H1 (cell line): ENCODE data around the gene SBNO2. TPM values are rescaled to one million over a fixed set of nuclear protein-coding genes. Genes with fewer than 3 reads are reported as not detected.

ENCODE experiments used
- CTCF ChIA-PET: fragments of 300-600 bp; sonication (Branson Sonifier 250); formaldehyde crosslinking; loops from one replicate; lab custom pipeline; 2021; ENCODE audit not compliant: partially characterized antibody; lab: Charles Lee
- POLR2A ChIA-PET: fragments of 300-600 bp; sonication (Branson Sonifier 250); formaldehyde crosslinking; loops from one replicate; lab custom pipeline; 2021; ENCODE audit warnings: inconsistent platforms; ENCODE audit not compliant: partially characterized antibody; lab: Charles Lee
- DNase-seq, 2 experiments: peaks; one replicate each; pipeline versions ENCODE4 v3.0.0 to v3.0.0-alpha.2; 2010 to 2022; ENCODE audit warnings: low spot score in 2 of 2, low read depth in 1 of 2, mixed read lengths in 1 of 2
- FAIRE-seq: peaks from 2 replicates; lab custom pipeline; 2011; peaks lifted over from hg19 to GRCh38; lab: Jason Lieb, UNC
- H2AFZ ChIP-seq: 2 replicates; pipeline ENCODE4 v1.8.1; 2012; ENCODE audit warnings: low read length, inconsistent platforms
- H2AK5ac ChIP-seq: 2 replicates; pipeline ENCODE4 v1.6.1; 2013; ENCODE audit warnings: low read depth, low read length
- H2BK120ac ChIP-seq: replicated peaks from 2 replicates; pipeline ENCODE3; 2013; ENCODE audit warnings: low read depth, low read length, inconsistent platforms
- H2BK12ac ChIP-seq: 2 replicates; pipeline ENCODE4 v1.6.1; 2013; ENCODE audit warnings: low read depth, low read length
- H2BK15ac ChIP-seq: 2 replicates; pipeline ENCODE4 v1.6.1; 2013; ENCODE audit warnings: low read length
- H2BK20ac ChIP-seq: 2 replicates; pipeline ENCODE4 v1.6.1; 2013; ENCODE audit warnings: low read length
- H2BK5ac ChIP-seq: 2 replicates; pipeline ENCODE4 v1.6.1; 2013; ENCODE audit warnings: low read depth, low read length
- H3K14ac ChIP-seq: 2 replicates; pipeline ENCODE4 v1.6.1; 2013; ENCODE audit warnings: inconsistent platforms; ENCODE audit not compliant: insufficient read length
- H3K18ac ChIP-seq: 2 replicates; pipeline ENCODE4 v1.6.1; 2013; ENCODE audit warnings: low read length; ENCODE audit errors: extremely low read depth
- H3K23ac ChIP-seq: 2 replicates; pipeline ENCODE4 v1.6.1; 2013; ENCODE audit warnings: inconsistent platforms; ENCODE audit not compliant: insufficient read length
- H3K23me2 ChIP-seq: 2 replicates; pipeline ENCODE4 v1.6.1; 2013; ENCODE audit warnings: low read depth, low read length
- H3K27ac ChIP-seq: 2 replicates; pipeline ENCODE4 v1.6.1; 2011; ENCODE audit warnings: low read depth, low read length, inconsistent platforms
- H3K27me3 ChIP-seq, 4 experiments: replicated peaks in 1 of 4; 1 replicate in 1 of 4; 2 replicates in 3 of 4; pipeline versions ENCODE4 v1.6.1 to v1.8.1; 2011 to 2013; ENCODE audit warnings: low read length in 3 of 4, mild to moderate bottlenecking in 3 of 4, inconsistent platforms in 2 of 4, mixed read lengths in 2 of 4, moderate library complexity in 1 of 4; ENCODE audit not compliant: control insufficient read depth in 3 of 4, insufficient read depth in 3 of 4; ENCODE audit errors: extremely low read depth in 1 of 4
- H3K36me3 ChIP-seq, 4 experiments: 2 replicates each; pipeline versions ENCODE4 v1.6.1 to v1.8.1; 2011 to 2013; ENCODE audit warnings: mild to moderate bottlenecking in 4 of 4, low read length in 3 of 4, moderate library complexity in 2 of 4, control low read depth in 1 of 4, inconsistent platforms in 1 of 4; ENCODE audit not compliant: insufficient read depth in 4 of 4, control insufficient read depth in 2 of 4
- H3K4ac ChIP-seq: replicated peaks from 2 replicates; pipeline ENCODE3; 2013; ENCODE audit warnings: low read length, low read depth, mixed read lengths, inconsistent platforms; ENCODE audit not compliant: insufficient read length
- H3K4me1 ChIP-seq, 4 experiments: replicated peaks in 1 of 4; 1 replicate in 1 of 4; 2 replicates in 3 of 4; pipeline versions ENCODE4 v1.6.1 to v1.8.1; 2011 to 2013; ENCODE audit warnings: low read length in 3 of 4, inconsistent platforms in 2 of 4, mixed read lengths in 1 of 4; ENCODE audit not compliant: insufficient read depth in 4 of 4, control insufficient read depth in 3 of 4
- H3K4me2 ChIP-seq, 2 experiments: 2 replicates each; pipeline versions ENCODE4 v1.6.1 to v1.8.1; 2011 to 2013; ENCODE audit warnings: low read depth in 2 of 2, low read length in 2 of 2, control low read depth in 1 of 2, inconsistent platforms in 1 of 2, mild to moderate bottlenecking in 1 of 2; ENCODE audit not compliant: insufficient read depth in 1 of 2
- H3K4me3 ChIP-seq, 4 experiments: fragments of 200-600, 300-600 bp in 1 of 4; sonication (generic), shearing (Covaris generic), sonication (Bioruptor Twin) in 1 of 4; 2 replicates each; pipeline versions ENCODE4 v1.5.1 to v1.8.1; 2011 to 2016; ENCODE audit warnings: low read length in 4 of 4, low read depth in 3 of 4, control low read depth in 2 of 4, inconsistent platforms in 2 of 4, mild to moderate bottlenecking in 2 of 4, mixed read lengths in 1 of 4, moderate library complexity in 1 of 4; ENCODE audit not compliant: insufficient read depth in 2 of 4; ENCODE audit errors: extremely low read depth in 1 of 4
- H3K56ac ChIP-seq: replicated peaks from 2 replicates; pipeline ENCODE3; 2013; ENCODE audit warnings: low read depth, mild to moderate bottlenecking, mixed read lengths, low read length, inconsistent platforms; ENCODE audit not compliant: insufficient read length
- H3K79me1 ChIP-seq: 2 replicates; pipeline ENCODE4 v1.6.1; 2013; ENCODE audit warnings: low read depth, low read length, control low read depth
- H3K79me2 ChIP-seq, 2 experiments: 2 replicates each; pipeline versions ENCODE4 v1.6.1 to v1.8.1; 2012 to 2013; ENCODE audit warnings: low read length in 2 of 2, mild to moderate bottlenecking in 2 of 2, inconsistent platforms in 1 of 2; ENCODE audit not compliant: insufficient read depth in 2 of 2, control insufficient read depth in 1 of 2
- H3K9ac ChIP-seq, 4 experiments: replicated peaks in 1 of 4; 1 replicate in 1 of 4; 2 replicates in 3 of 4; pipeline versions ENCODE4 v1.6.1 to v1.8.1; 2011 to 2013; ENCODE audit warnings: low read depth in 3 of 4, low read length in 3 of 4, control low read depth in 2 of 4, mild to moderate bottlenecking in 2 of 4, moderate library complexity in 2 of 4, inconsistent platforms in 1 of 4; ENCODE audit errors: extremely low read depth in 1 of 4
- H3K9me3 ChIP-seq, 2 experiments: 2 replicates each; pipeline versions ENCODE4 v1.6.1 to v1.8.1; 2012 to 2013; ENCODE audit warnings: mild to moderate bottlenecking in 2 of 2, moderate library complexity in 2 of 2, control low read depth in 1 of 2, inconsistent platforms in 1 of 2, low read depth in 1 of 2, low read length in 1 of 2, mixed read lengths in 1 of 2; ENCODE audit not compliant: insufficient read depth in 2 of 2
- H4K20me1 ChIP-seq, 2 experiments: replicated peaks in 1 of 2; 2 replicates each; pipeline versions ENCODE3 to v1.8.1; 2011 to 2013; ENCODE audit warnings: inconsistent platforms in 2 of 2, low read length in 2 of 2, mild to moderate bottlenecking in 1 of 2; ENCODE audit not compliant: insufficient read depth in 2 of 2, control insufficient read depth in 1 of 2
- H4K5ac ChIP-seq: 2 replicates; pipeline ENCODE4 v1.6.1; 2013; ENCODE audit warnings: low read length, low read depth, mixed read lengths, inconsistent platforms; ENCODE audit not compliant: insufficient read length
- H4K8ac ChIP-seq: 2 replicates; pipeline ENCODE4 v1.8.0; 2013; ENCODE audit warnings: mild to moderate bottlenecking, moderate library complexity, low read length, inconsistent platforms; ENCODE audit not compliant: insufficient read depth; ENCODE audit errors: extremely low read depth
- H4K91ac ChIP-seq: replicated peaks from 2 replicates; pipeline ENCODE3; 2013; ENCODE audit warnings: low read length, mixed read lengths, inconsistent platforms; ENCODE audit not compliant: insufficient read length
- CREB1 ChIP-seq: IDR thresholded peaks from 2 replicates; pipeline ENCODE4 v1.6.1; 2012; ENCODE audit warnings: inconsistent platforms
- CTBP2 ChIP-seq: IDR thresholded peaks from 2 replicates; pipeline ENCODE4 v1.7.0; 2011; ENCODE audit warnings: borderline replicate concordance, mild to moderate bottlenecking, moderate library complexity, mixed read lengths, low read length; ENCODE audit not compliant: insufficient read depth, insufficient read length
- E2F6 ChIP-seq: IDR thresholded peaks from 2 replicates; pipeline ENCODE4 v1.6.1; 2012; ENCODE audit warnings: inconsistent platforms
- GABPA ChIP-seq: IDR thresholded peaks from 2 replicates; pipeline ENCODE4 v1.6.1; 2011; ENCODE audit warnings: mild to moderate bottlenecking, low read length, moderate library complexity, borderline replicate concordance; ENCODE audit not compliant: insufficient read depth
- KDM4A ChIP-seq: IDR thresholded peaks from one replicate; pipeline ENCODE4 v1.7.1; 2012; ENCODE audit warnings: low read depth, mild to moderate bottlenecking, moderate library complexity, low read length, inconsistent platforms; ENCODE audit not compliant: severe bottlenecking
- NRF1 ChIP-seq: IDR thresholded peaks from 2 replicates; pipeline ENCODE4 v1.6.1; 2011; ENCODE audit warnings: mild to moderate bottlenecking, low read depth, low read length, improper control_type of control experiment
- POLR2AphosphoS5 ChIP-seq: IDR thresholded peaks from 2 replicates; pipeline ENCODE4 v1.6.1; 2011; ENCODE audit warnings: low read depth, low read length
- TAF1 ChIP-seq: IDR thresholded peaks from 2 replicates; pipeline ENCODE4 v1.6.1; 2011; ENCODE audit warnings: mild to moderate bottlenecking, low read depth, low read length
- TBP ChIP-seq: IDR thresholded peaks from 2 replicates; pipeline ENCODE4 v1.6.1; 2011; ENCODE audit warnings: low read depth, low read length, improper control_type of control experiment
- TEAD4 ChIP-seq: IDR thresholded peaks from 2 replicates; pipeline ENCODE4 v1.6.1; 2012; ENCODE audit warnings: low read depth, low read length, inconsistent platforms, mixed read lengths
- USF2 ChIP-seq: IDR thresholded peaks from 2 replicates; pipeline ENCODE4 v1.6.1; 2011; ENCODE audit warnings: low read length, improper control_type of control experiment
- WGBS, 2 experiments: shearing (Covaris generic) in 1 of 2; methylation state at CpG; one replicate each; pipeline versions ENCODE4 v1.1.6 to v1.1.7; 2013 to 2015; ENCODE audit warnings: low lambda C conversion rate in 2 of 2, mixed read lengths in 2 of 2, inconsistent platforms in 1 of 2, low coverage in 1 of 2, missing lambda C conversion rate in 1 of 2; ENCODE audit not compliant: insufficient replicate concordance in 2 of 2, insufficient coverage in 1 of 2, insufficient read length in 1 of 2; ENCODE audit errors: extremely low coverage in 1 of 2, missing lambda C conversion rate in 1 of 2; 5-methylcytosine and 5-hydroxymethylcytosine counted together
- polyA plus RNA-seq, 7 experiments: library from polyadenylated mRNA; depleted of rRNA in 3 of 7; stranded (reverse) in 5 of 7; unstranded in 2 of 7; fragments of >200 nt in 5 of 7; fragments of 200-250 nt in 2 of 7; gene quantifications; 1 replicate in 5 of 7; 2 replicates in 1 of 7; 4 replicates in 1 of 7; pipeline versions ENCODE4 v1.2.1 to v1.2.3, GENCODE V29; 2011 to 2013; ENCODE audit warnings: missing spikeins in 2 of 7, mixed read lengths in 2 of 7
- total RNA-seq: library from RNA; stranded (reverse); fragmentation: NEBNext Ultra II Directional; extraction: Animal tissue kit (Norgen Biotek cat#: 25700); gene quantifications from 2 replicates; pipeline ENCODE4 v1.2.1, GENCODE V29; 2021

Gene SBNO2
- total and polyA plus RNA-seq, 2 of the 8 experiments (the other 6 are each of a cell fraction or from before 2014, with no cell fraction given): 12.2 to 31.4 TPM

GRCh38 chr19:1136621-1137317 lies 37.3 kb downstream of the SBNO2 start:
- H3K56ac ChIP-seq: no peak overlapping the region
- H3K79me2 ChIP-seq: no peaks in the 10 kb centered on the region; a peak in 1 of 4 replicates
- H4K91ac ChIP-seq: no peak overlapping the region
- H4K8ac ChIP-seq: peak overlapping the region; percentile 25; the same call in 1 of the 2 replicates
- peak overlapping the region; percentile 39; the same call in 1 of the 2 replicates for H2AK5ac ChIP-seq
- H3K4me1 ChIP-seq: peaks cover 0 to 11% (median 4%) of the 10 kb centered on the region in 4 experiments; a peak in 5 of 7 replicates
- no peak overlapping the region for H3K4me2 ChIP-seq
- peaks cover 2 to 10% of the 10 kb centered on the region in 2 experiments for H4K20me1 ChIP-seq
- no peak overlapping the region for H3K18ac ChIP-seq
- no peak overlapping the region for H2BK120ac ChIP-seq
- WGBS, 2 experiments: 76% methylated on average over 15 of the region's 25 CpGs; no CpG with 5 or more reads in 1 of the 2 experiments
- peaks cover 6% of the 10 kb centered on the region for H3K79me1 ChIP-seq
- DNase-seq: no peak
- H2BK15ac ChIP-seq: no peak overlapping the region
- no peaks in the 10 kb centered on the region for H3K27me3 ChIP-seq
- H3K36me3 ChIP-seq: no peaks in the 10 kb centered on the region
- no peaks in the 10 kb centered on the region; the same call in 1 of the 2 replicates for H3K23me2 ChIP-seq
- H2BK5ac ChIP-seq: no peak overlapping the region
- no peak for FAIRE-seq
- H2AFZ ChIP-seq: no peak overlapping the region
- no peak overlapping the region for H3K4ac ChIP-seq
- CTCF ChIA-PET: interaction anchor here (1.3 kb wide), 1 partner anchor 55 kb away, joined by 5 read pairs; no protein-coding TSS in a partner anchor
- no peak overlapping the region for H2BK12ac ChIP-seq
- H2BK20ac ChIP-seq: no peak overlapping the region
- H3K4me3 ChIP-seq: no peak overlapping the region
- POLR2A ChIA-PET: interaction anchor here (1.1 to 1.5 kb wide), 3 partner anchors 9 to 49 kb away, joined by 3 to 7 read pairs (median 4); no protein-coding TSS in a partner anchor
- H3K9ac ChIP-seq: no peak overlapping the region
- no peak overlapping the region for H3K23ac ChIP-seq
- no peak overlapping the region for H3K27ac ChIP-seq
- no peak overlapping the region for H3K14ac ChIP-seq
- no peaks in the 10 kb centered on the region for H3K9me3 ChIP-seq
- H4K5ac ChIP-seq: no peak overlapping the region
- TF ChIP-seq TEAD4 (no peak), POLR2AphosphoS5 (no peak), USF2 (no peak), CREB1 (no peak), CTBP2 (no peak), NRF1 (no peak), KDM4A (no peak), TBP (no peak), TAF1 (no peak), GABPA (no peak), E2F6 (no peak)
